H1 (cell line): Measurements from ENCODE around the gene CAMK2A.

ENCODE experiments used
- BCL11A ChIP-seq, 2 experiments: IDR thresholded peaks; one replicate each; pipeline ENCODE4 v1.6.1; 2011; ENCODE audit warnings: low read depth in 2 of 2, low read length in 2 of 2, mild to moderate bottlenecking in 2 of 2
- CREB1 ChIP-seq: IDR thresholded peaks from 2 replicates; pipeline ENCODE4 v1.6.1; 2012; ENCODE audit warnings: inconsistent platforms
- CTCF ChIP-seq, 3 experiments: IDR thresholded peaks; 1 replicate in 2 of 3; 2 replicates in 1 of 3; pipeline versions ENCODE4 v1.5.1 to v1.6.1; 2011; ENCODE audit warnings: low read length in 3 of 3, mild to moderate bottlenecking in 3 of 3, inconsistent platforms in 2 of 3, low read depth in 1 of 3, moderate library complexity in 1 of 3; ENCODE audit not compliant: insufficient read depth in 1 of 3; ENCODE audit errors: control extremely low read depth in 1 of 3
- EP300 ChIP-seq, 2 experiments: IDR thresholded peaks; 1 replicate in 1 of 2; 2 replicates in 1 of 2; pipeline ENCODE4 v1.6.1; 2011 to 2012; ENCODE audit warnings: low read depth in 2 of 2, low read length in 2 of 2, mild to moderate bottlenecking in 2 of 2, borderline replicate concordance in 1 of 2, inconsistent platforms in 1 of 2, moderate library complexity in 1 of 2
- EZH2 ChIP-seq: fragments of 200-600 bp; sonication (generic); IDR thresholded peaks from 2 replicates; pipeline ENCODE4 v1.7.1; 2012; ENCODE audit warnings: low read depth, mild to moderate bottlenecking, moderate library complexity, low read length, inconsistent platforms; ENCODE audit not compliant: severe bottlenecking
- JUN ChIP-seq: IDR thresholded peaks from 2 replicates; pipeline ENCODE4 v1.6.1; 2011; ENCODE audit warnings: low read depth, mild to moderate bottlenecking, improper control_type of control experiment, low read length
- JUND ChIP-seq: IDR thresholded peaks from 2 replicates; pipeline ENCODE4 v1.6.1; 2011; ENCODE audit warnings: mild to moderate bottlenecking, improper control_type of control experiment, low read length
- MAFK ChIP-seq: IDR thresholded peaks from 2 replicates; pipeline ENCODE4 v1.6.1; 2012; ENCODE audit warnings: low read depth, mild to moderate bottlenecking, improper control_type of control experiment, low read length
- PHF8 ChIP-seq: fragments of 200-600 bp; sonication (generic); conservative IDR thresholded peaks from 2 replicates; pipeline ENCODE4 v1.7.1; 2012; ENCODE audit warnings: low read depth, mild to moderate bottlenecking, inconsistent platforms, low read length, moderate library complexity
- POLR2A ChIP-seq, 2 experiments: IDR thresholded peaks; 1 replicate in 1 of 2; 2 replicates in 1 of 2; pipeline ENCODE4 v1.6.1; 2011; ENCODE audit warnings: low read depth in 2 of 2, low read length in 2 of 2, mild to moderate bottlenecking in 2 of 2; ENCODE audit errors: control extremely low read depth in 1 of 2
- RFX5 ChIP-seq: IDR thresholded peaks from 2 replicates; pipeline ENCODE4 v1.6.1; 2011; ENCODE audit warnings: low read depth, low read length, improper control_type of control experiment, borderline replicate concordance
- ZNF274 ChIP-seq: IDR thresholded peaks from 2 replicates; pipeline ENCODE4 v1.7.0; 2012; ENCODE audit warnings: low read length, borderline replicate concordance; ENCODE audit errors: extremely low read depth

GRCh38 chr5:150227606-150228273, 61.8 kb downstream of the CAMK2A start:
- TF ChIP-seq CREB1, result no peak
- TF ChIP-seq JUND, result no peak
- no peak for TF ChIP-seq ZNF274
- no peak for TF ChIP-seq CTCF (IDR thresholded peaks at IDR 0.05; ENCODE audit: control extremely low read depth in 1 of 3, insufficient read depth in 1 of 3, low read depth in 1 of 3, low read length in 3 of 3)
- no peak for TF ChIP-seq JUN
- TF ChIP-seq EP300 (IDR thresholded peaks at IDR 0.05; ENCODE audit: borderline replicate concordance in 1 of 2, low read depth in 2 of 2, low read length in 2 of 2), result no peak
- TF ChIP-seq POLR2A (IDR thresholded peaks at IDR 0.05; ENCODE audit: control extremely low read depth in 1 of 2, low read depth in 2 of 2, low read length in 2 of 2), result no peak
- no peak for TF ChIP-seq BCL11A (IDR thresholded peaks at IDR 0.05; ENCODE audit: low read depth in 2 of 2, low read length in 2 of 2)
- no peak for TF ChIP-seq MAFK
- TF ChIP-seq PHF8, result no peak
- no peak for TF ChIP-seq RFX5
- TF ChIP-seq EZH2, result no peak
